Left kidney (tissue), 2 donors: ENCODE data around the gene CRIP3. TPM values are rescaled to one million over a fixed set of nuclear protein-coding genes. Genes with fewer than 3 reads are reported as not detected.

Experiments
- DNase-seq: peaks from one replicate; pipeline ENCODE4 v3.0.0-alpha.2; 2013
- polyA plus RNA-seq: library from polyadenylated mRNA; unstranded; fragments of 120-200 nt; gene quantifications from one replicate; pipeline ENCODE4 v1.2.1, GENCODE V29; 2013; ENCODE audit not compliant: insufficient read length

The CRIP3 gene
- polyA plus RNA-seq, 1 donor, result 7.3 TPM

DNA sequence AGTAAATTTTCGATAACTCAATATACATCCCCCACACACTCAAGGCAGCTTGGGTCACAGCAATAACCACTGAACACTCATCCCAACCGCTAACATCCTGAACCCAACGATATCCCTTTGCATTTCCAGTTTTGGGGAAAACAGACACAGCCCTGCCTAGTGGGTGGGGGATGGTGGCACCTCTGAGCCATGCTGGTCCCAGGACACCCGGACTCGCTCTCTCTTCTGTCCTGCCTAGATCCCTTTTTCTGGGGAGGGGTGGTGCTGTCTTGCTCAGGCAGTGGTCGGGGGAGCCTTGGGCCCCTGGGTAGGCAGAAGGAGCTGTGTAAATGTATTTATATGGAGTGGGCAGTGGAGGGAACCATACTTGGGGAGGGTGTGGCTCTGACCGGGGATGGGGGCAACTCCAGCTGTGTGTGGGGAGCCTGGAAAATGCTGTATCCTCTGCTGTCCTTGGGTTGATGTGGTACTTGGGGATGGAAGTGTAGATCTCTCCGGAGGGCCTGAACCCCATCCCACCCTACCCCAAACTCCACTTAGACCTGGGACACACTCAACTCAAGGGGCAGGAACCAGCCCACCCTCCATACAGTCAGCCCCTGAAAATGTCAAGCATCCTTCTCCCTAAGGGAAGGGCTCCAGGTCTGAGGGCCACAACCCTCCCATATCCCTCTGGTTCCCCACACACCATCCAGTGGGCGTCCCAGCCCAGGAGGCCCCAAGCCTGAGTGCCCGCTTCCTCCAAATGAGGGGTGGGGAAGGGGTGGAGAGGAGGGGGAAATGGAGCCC lies 34.3 kb downstream of the CRIP3 start:
- DNase-seq, result no peak

DNA sequence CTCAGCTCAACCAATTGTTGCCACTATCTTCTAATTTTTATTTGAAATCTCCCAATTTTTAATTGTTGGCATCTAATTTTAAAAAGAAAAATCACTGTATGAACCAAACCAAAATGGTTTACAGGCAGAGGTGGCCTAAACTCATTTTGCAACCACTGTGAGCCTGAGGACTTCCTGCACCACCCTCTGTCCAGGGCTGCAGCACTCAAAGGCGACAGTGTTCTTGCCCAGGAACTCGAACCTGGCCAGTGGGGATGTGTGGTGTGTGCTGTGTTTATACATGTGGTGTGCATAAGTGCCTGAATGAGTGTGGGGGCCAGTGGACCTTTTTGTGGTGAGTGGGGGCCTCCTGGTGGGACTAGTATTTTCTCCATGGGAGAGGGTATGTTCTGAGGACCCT lies 34.9 kb downstream of the CRIP3 start:
- DNase-seq, result no peak

DNA sequence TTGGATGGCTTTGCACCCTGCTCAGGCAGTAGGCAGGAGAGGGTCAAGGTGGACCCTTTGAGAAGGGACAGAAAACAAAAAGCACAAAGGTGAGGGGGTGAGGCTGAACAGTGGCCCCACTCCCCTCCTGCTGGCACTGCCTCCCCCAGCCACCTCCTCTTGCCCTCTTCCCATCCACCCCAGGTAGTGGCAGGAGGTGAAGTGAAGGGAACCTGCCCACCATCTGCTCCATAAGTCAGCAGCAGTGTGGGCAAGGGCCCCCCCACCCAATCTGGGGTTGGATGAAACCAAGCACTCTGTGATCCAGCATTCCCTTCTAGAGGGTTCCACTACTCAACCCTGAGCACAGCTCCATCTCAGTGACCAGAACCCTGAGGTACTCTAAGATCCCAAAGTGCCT lies 36.7 kb downstream of the CRIP3 start:
- DNase-seq, result no peak

DNA sequence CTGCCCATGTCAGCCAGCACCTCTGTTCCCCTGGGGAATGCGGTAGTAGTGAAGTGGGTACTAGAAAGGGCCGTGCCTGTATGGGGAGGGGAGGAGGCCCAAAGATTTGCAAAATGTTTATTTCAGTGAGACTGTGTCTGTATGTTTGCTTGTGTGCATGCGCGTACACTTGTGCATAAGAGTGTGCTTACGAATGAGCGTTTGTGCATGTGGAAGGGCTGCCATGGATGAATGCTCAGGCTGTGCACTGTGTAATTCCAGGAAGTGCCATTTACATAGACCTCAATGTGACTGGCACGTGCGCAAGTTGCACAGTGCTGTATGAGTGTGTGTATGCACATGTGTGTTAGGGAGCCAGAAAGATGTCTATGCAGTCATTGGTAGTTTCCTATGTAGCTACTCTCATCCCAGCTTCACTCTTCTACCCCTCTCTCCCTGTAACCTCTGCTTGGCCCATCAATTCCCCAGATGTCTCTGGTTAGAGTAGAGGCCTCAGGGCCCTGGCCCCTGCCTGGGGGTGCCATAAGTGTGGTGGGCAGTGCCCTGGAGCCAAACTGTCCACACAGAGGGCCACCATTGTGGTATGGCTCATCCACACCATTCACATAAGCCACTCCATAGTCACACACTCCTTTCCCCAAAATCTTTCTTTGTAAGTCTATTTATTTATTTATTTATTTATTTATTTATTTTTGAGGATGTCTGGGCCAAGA lies 37.4 kb downstream of the CRIP3 start:
- no peak for DNase-seq

DNA sequence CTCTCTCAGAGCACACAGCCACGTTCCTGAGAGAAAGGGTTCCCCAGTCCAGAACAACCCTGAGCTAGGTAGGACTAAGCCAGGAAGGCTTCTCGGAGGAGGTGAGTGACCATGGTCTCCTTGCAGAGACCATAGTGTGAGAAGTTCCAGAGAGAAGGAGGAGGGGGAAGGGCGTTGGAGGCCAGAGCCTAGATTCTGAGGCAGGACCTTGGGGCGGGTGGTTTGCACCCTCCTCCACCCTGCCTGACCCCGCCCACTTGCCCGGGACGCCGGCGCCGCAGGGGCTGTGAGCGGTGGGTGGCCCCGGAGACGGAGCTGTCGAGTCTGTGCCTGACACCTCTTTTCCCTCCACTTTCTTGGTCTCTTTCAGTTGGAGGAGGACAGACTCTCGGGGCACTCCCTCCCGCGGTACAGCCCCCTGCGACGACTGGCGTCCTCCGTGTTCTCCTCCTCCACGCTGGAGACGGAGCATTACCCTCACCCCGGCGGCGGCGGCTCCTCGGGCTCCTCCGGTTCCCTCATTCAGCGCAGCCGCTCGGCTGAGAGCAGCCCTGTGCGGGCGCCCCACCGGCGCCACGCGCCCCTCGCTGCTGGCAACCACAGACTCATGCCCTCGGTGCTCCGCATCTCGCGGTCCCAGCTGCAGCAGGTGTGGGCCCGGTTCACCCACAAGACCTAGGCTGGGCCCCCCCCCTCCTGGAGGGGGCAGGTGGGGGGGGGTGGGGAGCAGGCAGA lies 39.2 kb downstream of the CRIP3 start:
- no peak for DNase-seq

DNA sequence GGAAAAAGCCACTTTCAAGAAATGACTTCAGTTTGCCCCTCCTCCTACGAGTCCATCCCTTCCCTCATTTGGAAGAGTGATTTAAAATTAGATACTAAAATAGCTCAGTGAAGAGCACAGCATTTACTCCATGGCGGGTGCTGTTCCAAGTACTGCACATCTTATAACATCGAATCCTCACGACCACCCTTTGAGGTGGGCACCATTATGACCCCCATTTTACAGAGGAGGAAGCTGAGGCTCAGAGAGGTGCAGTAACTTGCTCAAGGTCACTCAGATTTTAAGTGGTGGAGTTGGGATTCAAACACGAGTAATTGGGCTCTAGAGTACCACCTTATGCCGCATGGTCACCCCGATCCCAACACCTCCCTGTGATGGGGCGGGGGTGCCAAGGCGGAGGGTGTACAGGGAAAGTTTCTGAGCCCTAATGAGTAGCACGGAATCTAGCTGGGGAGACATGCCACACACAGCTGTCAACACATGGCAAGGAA lies 39.8 kb downstream of the CRIP3 start:
- DNase-seq, result no peak

DNA sequence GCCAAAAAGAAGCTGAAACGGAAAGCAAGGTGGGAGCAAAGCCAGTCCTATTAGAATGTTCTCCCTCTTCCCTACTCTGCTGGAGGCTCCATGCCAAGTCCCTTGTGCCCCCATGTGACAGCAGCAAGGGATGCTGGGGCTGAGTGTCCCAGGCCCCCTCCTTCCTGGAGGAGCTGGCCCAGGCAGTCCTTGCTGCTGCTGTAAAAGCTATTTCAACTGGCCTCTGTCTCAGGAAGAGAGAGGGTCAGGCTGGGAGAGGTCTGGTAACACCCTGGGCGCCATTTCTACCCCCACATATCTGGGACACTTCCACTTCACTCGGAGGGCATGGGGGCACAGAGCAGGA lies 40.3 kb downstream of the CRIP3 start:
- no peak for DNase-seq

DNA sequence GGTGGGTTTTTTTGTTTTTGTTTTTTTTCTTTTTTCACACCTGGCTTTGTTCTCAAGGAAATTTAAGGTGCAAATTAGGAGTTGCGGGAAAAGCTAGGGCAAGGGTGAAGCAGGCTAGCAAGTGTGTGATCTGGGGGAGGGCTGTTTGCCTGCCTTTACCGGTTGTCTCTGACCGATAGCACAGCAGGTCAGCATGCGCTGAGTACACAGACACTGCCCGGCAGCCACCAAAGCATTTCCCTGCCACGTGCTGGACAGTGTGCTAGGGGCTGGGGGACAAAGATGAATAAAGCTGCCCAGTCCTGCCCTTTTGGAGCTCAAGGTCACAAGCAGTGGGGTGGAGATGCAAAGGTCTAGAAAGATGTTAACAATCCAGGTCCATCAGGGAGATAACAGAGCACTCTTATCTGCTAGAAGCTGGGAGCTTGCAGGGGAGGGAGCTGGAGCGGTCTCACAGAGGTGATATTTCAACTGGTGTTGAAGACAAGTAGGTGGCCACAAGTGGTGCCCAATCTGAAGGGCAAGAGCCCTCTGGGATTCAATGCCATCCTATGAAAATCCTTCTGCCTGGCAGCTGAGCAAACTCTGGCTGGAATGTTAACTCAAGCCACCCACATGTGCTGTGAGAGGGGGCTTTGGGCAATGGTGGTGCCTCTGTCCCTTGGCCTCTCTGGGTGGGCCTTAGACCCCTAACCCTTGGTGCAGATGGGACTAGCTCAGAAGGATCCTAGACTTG lies 40.8 kb downstream of the CRIP3 start:
- no peak for DNase-seq

DNA sequence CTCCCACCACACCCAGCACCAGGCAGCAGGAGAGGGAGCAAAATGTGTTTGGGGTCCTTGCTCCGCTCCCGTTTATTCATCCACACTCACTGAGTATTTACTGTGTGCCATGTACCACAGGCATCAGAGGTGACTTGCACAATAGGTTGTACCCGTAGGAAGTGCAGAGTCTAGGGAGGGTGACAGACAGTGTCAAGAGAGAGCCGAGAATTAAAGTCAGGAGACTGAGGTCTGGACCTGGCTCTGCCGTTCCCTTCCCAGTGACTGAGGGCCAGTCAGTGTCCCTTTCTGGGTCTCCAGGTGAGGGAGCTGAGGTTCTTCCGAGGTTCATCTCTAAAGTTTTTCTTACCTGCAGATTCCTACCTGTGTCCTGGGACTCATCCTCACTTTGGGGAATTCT lies 43.1 kb downstream of the CRIP3 start:
- no peak for DNase-seq

DNA sequence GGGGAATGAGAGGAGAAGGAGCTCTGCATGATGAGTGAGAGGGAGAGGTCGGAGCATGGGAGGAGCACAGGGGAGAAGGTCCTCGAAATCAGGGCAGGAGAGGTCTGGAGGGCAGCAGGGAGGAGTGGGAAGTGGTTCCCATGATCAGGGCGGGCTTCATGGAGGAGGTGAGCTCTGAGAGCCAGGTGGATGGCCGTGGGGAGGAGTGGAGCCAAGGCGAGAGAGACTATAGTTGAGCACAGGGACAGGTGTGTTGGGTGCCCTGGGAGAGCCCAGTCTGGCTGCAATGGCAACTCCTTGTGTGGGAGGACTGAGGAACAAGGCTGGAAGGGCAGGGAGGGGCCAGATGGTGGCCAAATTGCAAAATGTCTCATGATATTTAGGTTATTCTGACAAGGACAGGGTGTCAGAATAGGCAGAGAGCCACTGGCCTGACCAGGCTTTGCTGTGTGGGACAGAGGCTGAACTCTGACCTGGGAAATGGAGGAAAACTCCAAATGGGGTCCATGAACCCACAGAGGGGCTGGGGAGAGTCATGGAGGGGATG lies 44.0 kb downstream of the CRIP3 start:
- no peak for DNase-seq

DNA sequence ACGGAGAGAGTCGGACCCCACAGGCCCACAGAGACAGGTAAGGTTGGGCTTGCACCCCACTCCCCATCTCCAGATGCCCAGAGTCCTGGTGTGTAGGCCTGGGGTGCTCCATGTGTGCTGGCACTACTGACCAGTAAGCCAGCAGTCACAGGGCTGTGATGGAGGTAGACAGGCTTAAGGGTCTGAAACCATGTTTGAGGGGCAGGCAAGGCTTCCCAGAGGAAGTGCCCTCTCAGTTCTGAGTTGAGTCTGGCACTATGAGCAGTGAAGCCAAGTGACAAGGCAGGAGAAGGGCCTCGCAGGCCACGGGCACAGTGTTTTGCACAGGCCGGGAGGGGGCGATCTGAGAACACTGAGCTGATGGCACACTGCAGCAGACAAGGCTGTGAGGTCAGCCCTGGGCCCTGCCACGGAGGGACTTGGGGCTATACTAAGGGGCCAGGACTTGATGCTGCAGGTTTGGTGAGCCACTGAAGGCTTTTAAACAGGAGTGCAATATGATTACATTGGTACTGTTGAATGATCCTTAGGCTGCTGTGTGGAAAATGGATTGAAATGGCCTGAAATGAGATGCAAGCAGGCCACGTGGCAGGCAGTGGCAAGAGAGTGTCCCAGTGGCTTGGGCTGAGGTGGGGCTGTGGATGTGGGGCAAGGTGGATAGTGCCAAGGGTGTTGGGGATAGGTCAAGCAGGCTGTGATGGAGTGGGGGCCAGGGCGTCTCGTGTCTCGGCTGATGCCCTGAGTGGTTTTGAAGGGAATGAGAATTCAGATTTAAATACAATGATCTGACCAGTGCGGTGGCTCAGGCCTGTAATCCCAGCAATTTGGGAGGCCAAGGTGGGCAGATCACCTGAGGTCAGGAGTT lies 45.1 kb downstream of the CRIP3 start:
- peak; percentile 60 for DNase-seq

DNA sequence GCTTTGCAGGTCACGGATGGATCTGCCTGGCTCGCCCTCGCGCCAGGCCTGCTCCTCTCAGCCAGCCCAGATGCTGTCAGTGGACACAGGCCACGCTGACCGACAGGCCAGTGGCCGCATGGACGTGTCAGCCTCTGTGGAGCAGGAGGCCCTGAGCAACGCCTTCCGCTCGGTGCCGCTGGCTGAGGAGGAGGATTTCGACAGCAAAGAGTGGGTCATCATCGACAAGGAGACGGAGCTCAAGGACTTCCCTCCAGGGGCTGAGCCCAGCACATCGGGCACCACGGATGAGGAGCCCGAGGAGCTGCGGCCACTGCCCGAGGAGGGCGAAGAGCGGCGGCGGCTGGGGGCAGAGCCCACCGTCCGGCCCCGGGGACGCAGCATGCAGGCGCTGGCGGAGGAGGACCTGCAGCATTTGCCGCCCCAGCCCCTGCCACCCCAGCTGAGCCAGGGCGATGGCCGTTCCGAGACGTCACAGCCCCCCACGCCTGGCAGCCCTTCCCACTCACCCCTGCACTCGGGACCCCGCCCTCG lies 45.8 kb downstream of the CRIP3 start:
- DNase-seq, result no peak

DNA sequence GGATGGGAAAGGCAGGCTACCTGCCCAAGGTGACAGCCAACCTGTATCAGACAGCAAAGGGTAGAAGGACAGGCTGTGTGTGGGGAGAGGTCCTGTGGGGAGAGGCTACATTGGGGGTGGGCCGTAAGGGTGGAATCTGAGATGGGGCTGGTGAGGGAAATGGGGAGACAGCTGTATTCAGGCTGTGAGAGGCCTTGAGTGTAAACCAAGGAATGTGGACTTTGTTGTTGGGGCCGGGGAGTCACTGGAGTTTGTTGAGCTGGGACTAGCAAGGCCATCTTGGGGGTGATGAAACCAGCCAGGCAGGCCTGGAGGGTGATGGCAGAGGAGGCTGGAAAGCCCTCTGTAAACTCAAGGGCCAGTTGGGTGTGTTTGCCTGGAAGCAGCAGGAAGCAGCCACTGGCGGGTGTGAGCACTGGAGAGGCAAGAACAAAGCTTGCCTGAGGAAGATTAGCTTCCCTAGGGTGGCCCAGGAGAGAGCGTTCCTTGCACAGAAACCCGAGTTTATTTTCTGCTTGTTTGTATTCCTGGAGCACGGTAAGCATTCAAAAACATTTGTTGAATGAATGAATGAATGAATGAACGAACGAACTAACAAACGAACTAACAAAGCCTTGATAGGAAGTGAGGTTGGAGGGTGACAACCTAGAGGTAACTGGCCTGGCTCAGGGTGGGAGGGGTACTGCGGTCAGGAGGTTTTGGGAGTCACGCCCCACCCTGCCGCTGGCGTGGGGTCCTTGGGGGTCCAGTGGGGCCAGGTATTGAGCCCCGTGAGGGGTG lies 46.4 kb downstream of the CRIP3 start:
- no peak for DNase-seq

DNA sequence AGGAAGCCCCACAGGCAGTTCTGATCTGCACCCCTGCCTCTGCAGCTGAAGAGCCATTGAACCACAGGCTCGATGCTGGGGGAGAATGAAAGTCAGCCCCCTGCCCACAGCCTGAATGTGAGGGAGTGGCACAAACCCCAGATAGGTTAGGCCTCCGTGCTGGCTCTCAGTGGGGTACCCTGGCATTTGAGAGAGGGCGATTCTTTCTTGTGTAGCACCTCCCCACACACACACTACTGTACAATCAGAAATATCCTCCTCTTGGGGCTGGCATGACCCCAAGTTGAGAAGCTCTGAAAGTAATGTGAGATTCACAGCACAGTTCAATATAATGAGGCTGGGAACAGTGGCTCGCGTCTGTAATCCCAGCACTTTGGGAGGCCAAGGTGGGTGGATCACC lies 47.4 kb downstream of the CRIP3 start:
- DNase-seq, result no peak

DNA sequence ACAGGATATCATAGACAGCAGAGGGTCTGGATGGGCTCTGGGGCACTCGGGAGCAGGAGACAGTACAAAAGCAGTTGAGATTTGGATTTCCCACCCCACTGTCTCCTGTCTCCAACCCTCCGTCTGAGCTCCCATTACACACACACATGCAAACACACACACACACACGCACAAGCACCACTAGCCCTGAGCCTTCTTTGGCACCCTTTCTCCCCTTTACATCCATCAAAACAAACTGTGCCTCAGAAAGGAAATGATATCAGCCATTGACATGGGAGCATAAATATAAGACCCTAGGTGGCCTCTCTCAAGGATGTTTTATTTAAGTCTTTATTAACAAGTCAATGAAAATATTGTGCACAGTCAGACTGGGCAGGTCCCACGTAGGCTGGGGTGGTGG lies 47.8 kb downstream of the CRIP3 start:
- DNase-seq, result no peak

DNA sequence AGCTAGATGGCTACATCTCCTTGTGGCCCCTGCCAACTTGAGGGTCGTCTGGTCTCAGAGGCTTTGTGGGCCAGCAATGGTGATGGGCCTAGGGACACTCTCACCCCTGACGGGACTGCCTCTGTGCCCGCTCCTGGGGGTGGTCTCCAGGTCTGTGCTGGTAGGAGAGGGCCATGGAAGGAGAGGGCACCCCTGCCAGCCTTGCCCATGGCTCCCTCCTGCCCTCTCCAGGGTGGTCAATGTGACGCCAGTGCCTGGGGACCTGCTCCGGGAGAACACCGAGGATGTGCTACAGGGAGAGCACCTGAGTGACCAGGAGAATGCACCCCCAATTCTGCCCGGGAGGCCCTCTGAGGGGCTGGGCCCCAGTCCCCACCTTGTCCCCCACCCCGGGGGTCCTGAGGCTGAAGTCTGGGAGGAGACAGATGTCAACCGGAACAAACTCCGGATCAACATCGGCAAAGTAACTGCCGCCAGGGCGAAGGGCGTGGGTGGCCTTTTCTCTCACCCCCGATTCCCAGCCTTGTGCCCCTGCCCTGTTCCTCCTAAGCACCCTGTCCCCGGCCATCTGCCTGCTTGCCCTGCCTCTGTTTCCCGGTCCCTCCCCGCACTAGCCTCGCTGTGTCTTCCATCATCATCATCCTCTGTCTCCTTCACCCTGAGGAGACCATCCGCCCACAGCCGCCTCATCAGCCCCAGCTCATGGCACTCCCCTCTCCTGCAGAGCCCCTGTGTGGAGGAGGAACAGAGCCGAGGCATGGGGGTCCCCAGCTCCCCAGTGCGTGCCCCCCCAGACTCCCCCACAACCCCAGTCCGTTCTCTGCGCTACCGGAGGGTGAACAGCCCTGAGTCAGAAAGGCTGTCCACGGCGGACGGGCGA lies 49.6 kb downstream of the CRIP3 start:
- DNase-seq, result no peak

DNA sequence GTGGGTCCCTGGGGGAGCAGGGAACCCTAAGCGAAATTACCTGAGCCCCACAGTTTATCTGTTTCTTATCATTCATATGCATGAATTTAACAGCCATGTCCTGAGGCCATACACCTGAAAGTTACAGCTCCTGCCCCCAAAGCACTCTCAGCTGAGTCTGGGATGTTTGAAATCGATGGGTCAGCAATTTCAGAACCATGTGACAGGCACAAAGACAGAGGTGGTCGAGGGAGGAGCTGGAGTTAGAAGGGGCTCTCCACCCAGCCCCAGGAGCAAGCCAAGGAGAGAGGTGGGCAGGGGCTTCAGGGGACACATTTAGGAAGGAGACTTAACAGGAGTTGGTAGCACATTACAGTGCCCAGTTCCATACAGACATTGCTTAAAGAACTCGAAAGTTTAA lies 50.4 kb downstream of the CRIP3 start:
- DNase-seq, result no peak

DNA sequence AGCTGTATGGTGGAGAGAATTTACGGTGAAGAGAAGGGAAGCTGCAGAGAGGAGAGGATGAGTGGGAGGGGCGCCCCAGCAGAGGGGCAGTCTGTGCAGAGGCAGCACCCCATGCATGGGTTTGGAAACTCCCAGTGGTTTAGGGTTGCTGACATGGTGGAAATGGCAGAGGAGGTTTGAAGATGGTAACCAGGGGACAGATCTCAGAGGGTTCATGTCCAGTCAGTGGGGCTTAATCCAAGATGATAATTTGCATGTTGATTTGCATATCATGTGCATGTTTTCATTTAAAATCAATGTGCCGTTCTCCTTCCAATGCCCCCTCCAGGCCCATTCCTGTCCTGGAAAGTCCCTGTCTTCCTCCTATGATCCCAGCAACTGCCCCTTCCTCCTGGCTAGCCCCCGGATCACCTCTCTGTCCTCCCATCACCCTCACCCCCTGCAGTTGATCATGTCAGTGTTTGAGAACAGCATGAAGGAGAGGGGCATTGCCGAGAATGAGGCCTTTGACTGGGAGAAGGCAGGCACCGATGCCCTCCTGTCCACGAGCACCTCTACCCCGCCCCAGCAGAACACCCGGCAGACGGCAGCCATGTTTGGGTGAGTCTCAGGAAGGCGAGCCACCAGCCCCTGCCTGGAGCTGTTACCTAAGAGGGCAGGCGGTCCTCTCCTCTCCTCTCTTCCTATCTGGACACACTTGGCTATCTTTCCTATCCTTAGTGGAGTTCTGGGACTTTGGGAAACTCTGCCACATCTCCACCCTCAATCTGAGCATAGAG lies 51.1 kb downstream of the CRIP3 start:
- no peak for DNase-seq
